GM21526 (cell line): ENCODE measurements around the gene MYO9B.

ENCODE experiments used
- ATAC-seq: cut with Tn5 transposase; IDR thresholded peaks from one replicate; pipeline ENCODE4 v1.9.1; 2021; ENCODE audit warnings: moderate library complexity; ENCODE audit not compliant: unreplicated experiment, low FRiP score

Gene MYO9B

DNA sequence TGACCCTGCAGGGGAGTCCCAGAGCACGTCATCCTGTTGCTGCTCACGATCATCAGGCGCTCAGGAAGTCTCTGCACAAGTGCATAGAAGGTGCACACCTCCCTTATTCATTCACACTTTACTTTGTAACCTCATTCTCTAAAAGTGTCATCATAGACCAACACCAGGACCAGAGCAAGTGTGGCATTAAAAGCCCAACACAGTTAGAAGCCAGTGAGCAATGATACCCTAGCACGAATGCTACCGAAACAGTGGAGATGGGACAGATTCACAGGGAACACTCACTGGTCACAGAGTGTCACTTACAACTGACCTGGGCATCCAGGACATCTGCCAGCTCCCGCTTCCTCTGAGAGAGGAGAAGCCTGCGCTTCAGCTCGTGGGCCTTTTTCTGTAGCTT is 17.3 kb upstream of the MYO9B start:
- ATAC-seq = no peak

DNA sequence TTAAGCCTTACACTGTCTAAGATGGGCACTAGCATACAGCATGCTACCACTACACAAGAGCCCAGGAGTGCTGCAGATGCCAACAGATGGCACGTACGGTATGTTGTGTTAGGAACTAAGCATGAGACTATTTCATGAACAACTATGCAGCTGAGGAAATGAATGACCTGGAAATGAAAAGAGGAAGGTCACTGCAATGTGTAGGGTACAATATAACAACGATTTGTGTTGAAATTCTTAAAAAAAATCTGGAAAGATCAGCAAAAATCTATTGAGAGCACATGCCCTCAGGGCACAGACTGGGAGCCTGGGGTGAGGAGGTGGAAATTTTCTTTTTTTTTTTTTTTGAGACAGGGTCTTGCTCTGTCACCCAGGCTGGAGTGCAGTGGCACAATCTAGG is 14.8 kb upstream of the MYO9B start:
- no peak for ATAC-seq

DNA sequence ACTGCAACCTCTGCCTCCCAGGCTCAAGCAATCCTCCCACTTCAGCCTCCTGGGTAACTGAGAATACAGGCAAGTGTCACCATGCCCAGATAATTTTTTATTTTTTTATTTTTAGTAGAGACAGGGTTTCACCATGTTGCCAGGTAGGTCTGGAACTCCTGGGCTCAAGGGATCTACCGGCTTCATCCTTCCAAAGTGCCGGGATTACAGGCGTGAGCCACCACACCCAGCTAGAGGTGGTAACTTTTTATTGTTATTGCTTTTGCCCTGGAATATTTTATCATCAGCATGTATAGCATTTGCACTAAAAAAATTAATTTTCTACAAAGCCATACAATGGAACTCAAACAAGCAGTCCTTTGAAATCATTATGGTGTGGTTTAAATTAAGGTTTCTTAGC is 14.4 kb upstream of the MYO9B start:
- no peak for ATAC-seq

DNA sequence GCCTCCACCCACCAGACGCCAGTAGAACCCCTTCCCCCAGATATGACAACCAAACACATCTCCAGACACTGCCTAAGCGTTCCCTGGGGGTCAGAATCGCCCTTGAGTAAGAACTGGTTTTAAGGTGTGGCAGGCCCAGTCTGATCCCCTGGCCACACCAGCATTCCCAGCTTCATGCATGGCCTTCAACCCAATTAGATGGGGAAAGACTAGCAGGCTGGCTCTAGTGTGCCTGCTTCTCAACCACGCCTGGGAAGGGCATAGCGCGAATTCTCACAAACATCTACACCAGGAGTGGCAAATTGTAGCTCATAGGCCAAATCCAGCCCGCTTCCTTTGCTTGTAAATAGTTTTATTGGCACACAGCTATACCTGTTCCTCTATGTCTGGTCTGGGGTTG is 13.9 kb upstream of the MYO9B start:
- ATAC-seq = no peak

DNA sequence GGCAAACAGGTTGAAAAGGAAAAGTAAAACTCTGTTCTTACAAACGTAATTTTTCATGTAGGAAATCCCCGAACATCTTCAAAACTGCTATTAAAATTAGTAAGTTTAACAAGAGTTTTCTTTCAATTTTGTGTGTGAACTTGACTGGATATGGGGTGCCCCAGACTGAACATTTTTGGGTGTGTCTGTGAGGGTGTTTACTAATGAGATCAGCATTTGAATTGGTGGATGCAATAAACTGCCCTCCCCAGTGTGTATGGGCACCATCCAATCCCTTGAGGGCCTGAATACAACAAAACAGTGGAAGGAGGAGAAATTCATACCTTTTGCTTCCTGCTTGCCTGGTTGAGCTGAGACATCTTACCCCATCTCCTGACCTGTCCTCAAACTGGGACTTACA is 12.1 kb upstream of the MYO9B start:
- no peak for ATAC-seq

DNA sequence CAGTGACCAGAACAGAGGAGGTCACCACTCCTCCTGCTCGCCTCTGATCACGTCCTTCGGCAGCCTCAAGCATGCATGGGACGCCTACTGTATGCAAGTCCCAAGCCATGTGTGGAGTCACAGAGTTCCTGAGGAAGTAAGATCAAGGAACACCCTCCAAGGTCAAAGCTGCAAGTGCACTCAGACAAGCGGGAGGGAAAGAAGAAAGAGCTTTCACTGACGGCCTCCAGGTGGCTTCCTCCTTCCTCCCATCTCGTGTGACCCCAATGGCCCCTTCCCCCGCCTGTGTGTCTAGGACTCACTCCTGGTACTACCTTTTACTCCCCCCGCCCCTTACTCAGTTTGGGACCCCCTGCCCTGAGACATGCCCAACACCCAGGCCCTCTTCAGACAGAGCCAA is 6.4 kb upstream of the MYO9B start:
- no peak for ATAC-seq

DNA sequence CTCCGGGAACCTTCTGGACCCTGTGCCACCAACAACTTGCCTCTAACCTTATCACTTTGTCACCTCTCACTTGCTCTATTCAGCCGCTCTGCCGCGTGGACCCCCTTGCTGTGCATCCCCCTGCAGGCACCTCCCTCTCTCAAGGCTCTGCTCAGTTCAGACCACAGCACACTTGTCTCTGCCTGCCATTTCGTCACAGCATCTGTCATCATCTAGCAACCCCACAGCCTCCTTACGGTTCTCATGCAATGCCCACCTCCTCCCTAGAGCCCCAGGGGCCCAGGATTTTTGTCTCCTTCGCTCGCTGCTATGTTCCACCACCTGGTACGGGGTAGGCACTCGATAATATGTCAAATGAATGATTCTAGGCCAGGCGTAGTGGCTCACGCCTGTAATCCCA is 5.2 kb upstream of the MYO9B start:
- no peak for ATAC-seq

DNA sequence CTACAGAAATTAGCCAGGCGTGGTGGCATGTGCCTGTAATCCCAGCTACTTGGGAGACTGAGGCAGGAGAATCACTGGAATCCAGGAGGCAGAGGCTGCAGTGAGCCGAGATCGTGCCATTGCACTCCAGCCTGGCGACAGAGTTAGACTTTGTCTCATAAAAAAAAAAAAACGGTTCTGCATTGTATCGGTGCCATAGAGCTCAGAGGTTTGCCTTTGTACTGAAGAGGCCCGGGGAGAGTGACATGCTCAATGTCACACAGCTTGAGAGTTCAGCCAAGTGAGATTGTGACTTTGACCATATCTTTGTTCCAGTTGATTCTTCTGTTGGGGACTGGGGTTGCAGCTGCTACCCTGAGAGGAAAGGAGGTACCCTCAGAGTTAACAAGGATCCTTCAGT is 4.7 kb upstream of the MYO9B start:
- ATAC-seq = no peak

DNA sequence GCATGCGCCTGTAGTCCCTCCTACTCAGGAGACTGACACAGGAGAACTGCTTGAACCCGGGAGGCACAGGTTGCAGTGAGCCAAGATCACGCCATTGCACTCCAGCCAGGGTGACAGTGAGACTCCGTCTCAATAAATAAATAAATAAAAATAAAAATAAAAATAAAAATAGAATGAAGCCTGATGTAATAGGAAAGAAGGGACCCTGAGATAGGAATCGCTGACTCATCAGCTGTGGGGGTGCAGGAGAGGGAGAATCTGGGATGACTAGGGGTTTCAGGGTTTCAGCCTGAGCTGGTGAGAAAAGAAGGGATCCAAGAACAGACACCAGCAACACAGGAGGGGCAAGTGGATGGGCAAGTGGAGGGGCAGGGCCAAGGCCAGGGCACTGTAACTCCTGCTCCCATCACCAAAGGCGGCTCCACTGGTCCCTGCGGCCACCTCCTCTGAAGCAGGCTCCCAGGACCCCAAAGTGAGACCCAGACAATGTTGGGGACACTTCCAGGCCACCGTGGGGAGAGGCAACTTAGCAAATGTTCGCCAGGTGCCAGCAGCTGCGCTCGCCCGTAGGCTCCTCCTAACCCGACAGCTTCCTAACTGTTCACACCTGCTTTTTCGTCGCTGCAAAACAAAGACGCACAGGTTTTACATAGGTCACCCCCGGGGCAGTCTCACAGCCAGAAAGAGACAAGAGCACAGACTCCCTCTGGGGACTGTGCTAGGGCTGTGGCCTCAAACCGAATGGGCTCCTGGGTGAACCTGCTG is 1.5 kb upstream of the MYO9B start:
- no peak for ATAC-seq

DNA sequence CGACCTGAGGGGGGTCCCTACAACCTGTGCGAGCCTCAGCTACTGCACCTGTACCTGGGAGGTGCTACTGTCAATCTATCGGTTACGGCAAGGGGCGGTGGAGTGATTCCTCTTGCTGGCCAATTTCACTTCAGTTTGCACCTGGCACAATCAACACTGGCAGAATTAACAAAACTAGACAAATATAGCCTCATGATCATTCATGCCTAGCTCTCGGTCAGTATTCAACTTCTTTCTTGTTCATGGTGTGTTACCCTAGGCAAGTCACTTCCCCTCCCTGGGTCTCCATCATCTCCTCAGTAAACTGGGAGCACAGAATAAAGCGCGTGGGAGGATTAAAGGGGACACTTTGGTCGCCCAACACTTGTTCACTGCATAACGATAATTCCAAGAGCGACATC is 943 bp upstream of the MYO9B start:
- no peak for ATAC-seq

DNA sequence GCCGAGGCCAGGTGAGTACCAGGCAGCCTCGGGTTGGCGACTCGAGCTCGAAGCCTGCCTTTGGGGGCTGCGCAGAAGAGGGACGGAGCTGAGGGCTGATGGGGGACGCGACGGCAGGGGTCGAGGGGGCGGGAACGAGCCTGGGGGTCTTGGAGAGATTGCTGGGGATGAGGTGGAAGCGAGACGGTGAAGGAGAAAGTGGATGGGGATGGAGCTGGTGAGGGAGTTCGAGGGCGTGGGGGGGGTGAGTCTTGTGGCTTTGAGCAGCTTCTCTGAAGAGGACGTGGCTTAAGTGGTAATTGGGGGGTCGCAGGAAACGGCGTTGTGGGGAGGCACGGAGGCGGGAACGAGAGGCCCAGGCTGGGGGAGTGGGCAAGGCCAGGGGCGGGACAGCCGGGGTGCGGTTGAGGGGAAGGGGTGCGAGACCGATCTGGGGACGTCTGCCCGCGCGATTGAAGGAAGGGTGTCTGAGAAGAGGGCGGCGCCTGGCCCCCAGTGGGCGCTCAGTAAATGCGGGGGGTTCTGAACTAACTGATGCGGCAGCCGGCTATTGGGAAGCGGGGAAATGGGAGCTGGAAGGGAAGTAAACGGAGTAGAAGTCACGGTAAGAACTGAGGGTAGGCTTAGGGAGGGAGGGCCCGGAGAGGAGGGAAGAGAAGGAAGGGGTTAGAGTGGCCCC is 426 bp downstream of the MYO9B start:
- no peak for ATAC-seq

DNA sequence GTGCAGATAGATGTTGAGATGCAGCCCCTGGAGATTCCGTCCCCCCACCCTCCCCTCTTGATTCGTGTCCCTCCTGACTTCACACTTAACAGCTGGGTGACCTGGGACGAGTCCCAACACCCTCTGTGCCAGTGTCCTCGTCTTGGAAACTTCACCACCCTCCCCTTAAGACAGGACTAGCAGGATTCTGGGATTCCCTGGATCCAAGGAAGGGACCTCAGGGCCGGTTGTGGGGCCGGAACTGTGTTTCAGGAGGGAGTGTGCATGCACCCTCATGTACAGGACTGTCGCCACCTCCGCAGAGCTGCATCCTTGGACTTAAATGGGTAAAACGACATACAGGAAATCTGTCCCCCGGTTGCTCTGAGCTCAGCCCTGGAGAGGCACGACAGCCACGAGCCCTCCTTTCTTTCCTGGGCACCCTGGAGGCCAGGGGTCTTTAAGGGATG is 990 bp downstream of the MYO9B start:
- no peak for ATAC-seq

DNA sequence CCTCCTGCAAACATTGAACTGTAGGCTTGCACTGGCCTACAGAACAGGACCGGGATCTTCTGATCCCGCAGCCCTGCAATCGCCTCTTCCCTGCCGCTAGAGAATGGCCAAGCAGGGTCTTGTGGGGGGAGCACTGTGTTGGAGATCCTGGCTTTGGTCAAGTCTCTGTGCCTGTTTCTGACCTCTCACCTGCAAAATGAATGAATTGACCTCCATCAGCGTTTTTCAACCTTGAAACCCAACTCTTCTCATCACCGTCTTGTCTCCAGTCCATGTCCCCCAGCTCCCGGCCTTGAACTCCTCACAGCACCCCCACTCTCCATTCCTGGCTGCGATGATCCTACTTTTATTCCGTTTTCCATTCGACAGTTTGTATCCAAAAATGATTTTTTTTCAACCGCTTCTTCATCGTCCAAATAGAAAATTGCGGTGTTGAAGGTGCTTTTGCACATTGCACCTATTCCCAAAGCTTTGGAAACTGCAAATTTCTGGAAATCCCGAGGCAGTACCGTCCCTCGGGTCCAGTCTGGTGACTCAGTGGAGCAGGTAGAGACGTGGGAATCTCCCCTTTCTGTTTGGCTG is 2.0 kb downstream of the MYO9B start:
- no peak for ATAC-seq

DNA sequence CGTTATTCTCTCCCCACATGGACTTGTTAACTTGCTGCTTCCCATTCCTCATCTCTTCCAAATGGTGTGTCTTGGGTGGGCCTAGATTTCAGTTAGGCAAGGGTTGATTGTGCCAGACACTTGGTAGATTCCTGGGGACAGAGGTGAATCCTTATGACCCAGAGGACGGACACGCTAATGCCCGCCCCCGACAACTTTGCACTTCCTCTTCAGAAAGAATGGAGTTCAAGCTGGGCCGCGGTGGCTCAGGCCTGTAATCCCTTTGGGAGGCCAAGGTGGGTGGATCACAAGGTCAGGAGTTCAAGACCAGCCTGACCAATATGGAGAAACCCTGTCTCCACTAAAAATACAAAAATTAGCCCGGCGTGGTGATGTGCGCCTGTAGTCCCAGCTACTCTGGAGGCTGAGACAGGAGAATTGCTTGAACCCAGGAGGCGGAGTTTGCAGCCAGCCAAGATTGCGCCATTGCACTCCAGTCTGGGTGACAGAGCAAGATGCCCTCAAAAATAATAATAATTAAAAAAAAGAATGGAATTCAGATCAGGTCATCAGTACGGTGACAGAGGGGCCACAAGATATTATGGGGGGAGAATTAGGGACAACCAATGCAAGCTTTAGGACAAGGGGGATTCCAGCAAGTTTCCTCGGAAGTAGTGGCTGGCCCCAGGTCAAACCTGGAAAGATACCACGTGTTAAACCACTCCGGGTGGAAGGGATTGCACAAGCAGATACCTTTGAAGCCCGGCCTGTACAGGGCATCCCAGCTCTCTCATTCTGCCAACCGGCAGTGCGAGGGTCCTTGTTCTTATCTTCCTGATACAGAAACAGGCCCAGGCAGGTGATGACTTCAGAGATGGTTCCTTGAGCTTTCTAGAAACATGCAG is 2.7 kb downstream of the MYO9B start:
- ATAC-seq = no peak

DNA sequence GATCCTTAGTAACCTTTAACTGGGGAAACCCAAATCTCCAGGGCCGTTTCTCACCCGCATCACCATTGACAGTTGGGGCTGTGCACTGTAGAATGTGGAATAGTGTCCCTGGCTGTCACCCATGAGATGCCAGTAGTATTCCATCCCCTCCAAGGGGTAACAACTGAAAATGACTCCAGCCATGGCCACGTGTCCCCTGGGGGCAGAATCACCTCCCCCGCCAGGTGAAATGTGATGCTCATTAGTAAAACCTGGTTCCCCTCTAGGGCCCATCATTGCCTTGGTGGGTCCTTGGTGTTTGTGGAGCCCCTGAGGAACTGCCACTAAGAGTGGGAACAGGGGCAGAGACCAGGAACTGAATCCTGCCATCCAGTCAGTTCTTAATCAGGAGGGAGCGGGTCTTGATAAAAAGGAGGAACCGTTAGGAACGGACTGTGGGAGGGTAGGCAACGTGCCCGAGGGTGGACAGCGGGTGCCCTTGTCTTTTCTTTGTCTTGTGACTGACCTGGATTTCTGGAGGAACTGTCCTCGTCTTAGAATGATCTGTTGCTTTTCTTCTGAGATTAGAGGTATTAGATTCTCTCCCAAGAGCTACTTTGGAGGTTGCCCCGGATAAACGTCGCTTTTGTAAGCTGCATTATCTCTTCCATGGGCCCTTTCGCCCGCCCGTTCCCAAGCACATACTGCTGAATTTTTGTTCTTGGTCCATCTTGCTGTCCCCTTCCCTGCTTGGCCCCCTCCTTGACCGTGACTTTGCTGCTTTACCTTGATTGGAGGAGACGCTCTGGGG is 3.5 kb downstream of the MYO9B start:
- ATAC-seq = no peak

DNA sequence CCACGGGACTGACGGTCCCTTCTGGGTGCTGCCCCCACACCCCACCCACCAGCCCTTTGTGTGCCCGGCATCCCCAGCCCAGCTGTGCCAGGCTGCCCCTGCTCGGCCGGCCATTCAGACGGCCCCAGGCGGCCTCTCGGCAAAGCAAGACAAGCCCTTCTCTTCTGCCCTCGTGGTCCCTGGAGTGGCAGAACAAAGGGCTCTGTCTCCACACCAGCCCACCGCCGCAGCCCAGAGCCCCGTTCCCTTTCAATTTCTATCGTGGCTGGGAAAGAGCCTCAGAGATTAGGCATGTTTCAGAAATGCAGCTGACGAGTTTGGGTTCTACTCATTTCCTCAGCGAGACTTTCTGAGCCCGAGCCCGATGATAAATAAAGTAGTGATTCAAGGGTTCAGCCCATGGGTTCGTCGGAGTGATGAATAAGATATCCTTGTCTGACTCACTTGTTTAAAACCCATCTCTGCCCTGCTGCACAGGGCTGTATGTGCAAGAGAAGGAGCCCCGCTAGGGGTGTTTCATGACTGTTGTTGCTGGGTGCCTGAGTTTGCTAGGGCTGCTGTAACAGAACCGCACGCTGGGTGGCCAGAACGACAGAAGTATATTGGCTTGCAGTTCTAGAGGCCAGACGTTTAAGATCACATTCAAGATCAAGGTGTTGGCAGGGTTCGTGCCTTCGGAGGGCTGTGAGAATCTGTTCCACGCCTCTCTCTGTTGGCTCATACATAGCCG is 4.3 kb downstream of the MYO9B start:
- no peak for ATAC-seq

DNA sequence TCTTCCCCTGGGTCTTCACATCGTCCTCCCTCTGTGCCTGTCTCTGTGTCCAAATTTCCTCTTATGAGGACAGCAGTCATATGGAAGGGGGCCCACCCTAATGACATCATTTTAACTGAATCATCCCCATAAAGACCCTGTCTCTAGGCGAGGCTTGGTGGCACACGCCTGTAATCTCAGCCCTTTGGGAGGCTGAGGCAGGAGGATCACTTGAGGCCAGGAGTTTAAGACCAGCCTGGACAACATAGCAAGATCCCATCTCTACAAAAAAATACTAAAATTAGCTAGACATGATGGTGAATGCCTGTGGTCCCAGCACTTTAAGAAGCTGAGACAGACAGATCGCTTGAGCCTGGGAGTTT is 4.8 kb downstream of the MYO9B start:
- ATAC-seq = no peak

DNA sequence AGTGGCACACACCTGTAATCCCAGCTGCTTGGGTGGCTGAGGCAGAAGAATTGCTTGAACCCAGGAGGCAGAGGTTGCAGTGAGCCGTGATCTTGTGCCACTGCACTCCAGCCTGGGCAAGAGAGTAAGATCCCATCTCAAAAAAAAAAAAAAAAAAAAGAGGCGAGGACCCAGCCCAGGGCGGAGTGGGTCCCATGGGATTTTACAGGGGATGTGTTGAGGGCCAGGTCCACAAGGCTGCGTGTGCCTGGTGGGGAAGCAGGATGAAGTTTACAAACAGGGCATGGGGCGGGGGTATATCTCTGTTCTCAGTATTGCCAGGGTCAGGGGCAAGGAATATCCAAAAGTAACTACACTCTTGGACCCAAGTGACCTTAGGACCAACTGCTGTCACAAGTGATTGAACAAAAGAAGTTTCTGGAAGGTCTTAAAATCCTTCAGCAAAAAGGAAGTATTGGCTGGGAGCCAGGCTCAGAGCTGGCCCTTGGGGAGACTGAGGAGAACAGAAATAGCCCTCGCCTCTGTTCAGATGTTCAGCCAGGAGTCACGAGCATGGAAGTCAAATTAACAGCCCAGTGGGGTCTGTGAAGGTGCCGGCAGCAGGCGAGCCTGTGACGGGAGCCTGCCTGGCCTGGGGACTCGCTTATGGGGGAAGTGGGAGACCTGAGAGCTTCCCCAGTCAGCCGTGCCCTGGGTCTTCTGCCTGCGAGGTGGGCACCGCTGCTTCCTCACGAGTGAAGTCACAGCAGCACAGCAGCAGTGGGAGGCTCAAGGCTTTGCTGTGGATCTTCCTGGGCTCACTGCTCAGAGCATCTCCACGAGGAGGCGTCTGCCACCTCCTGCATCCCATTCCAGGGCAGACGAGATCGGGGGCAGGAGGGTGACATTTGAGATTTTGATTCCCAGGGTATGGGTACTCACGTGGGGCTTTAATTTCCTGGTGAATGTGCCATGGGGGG is 6.4 kb downstream of the MYO9B start:
- no peak for ATAC-seq

DNA sequence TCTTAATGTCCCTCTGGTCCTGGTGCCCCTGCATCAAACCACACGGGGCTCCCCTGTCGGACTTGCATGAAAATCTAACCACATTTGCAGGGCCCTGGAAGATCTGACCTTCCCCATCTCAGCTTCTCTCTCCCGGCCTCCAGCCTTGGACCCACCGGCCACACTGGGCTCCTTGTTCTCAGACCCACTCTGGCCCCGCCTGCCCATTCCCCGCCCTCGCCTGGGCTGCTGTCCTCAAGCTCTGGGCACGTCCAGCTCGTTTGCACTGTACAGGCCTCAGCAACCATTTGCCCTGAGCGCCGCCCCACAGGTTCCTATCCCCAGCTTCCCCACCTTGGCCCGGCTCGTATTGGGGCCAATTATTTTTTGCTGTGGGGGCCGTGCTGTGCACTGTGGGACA is 10.5 kb downstream of the MYO9B start:
- no peak for ATAC-seq
